Testis (tissue), 5 donors: ENCODE results near the gene THSD7A. TPM values are rescaled to one million over a fixed set of nuclear protein-coding genes. Genes with fewer than 3 reads are reported as not detected.

ENCODE experiments used
- DNase-seq: peaks from one replicate; pipeline ENCODE4 v3.0.0-alpha.2; 2019
- H3K27ac ChIP-seq, 2 donors: fragments of 200-600 bp; sonication (generic); one replicate each; pipeline ENCODE4 v1.5.1; 2019
- H3K27me3 ChIP-seq: fragments of 200-600 bp; sonication (generic); one replicate; pipeline ENCODE4 v1.5.1; 2019
- H3K36me3 ChIP-seq: fragments of 200-600 bp; sonication (generic); one replicate; pipeline ENCODE4 v1.5.1; 2017; ENCODE audit warnings: low read depth; ENCODE audit errors: missing control alignments
- H3K4me1 ChIP-seq: fragments of 200-600 bp; sonication (generic); one replicate; pipeline ENCODE4 v1.5.1; 2019
- H3K4me3 ChIP-seq, 2 donors: fragments of 200-600 bp; sonication (generic); one replicate each; pipeline ENCODE4 v1.5.1; 2017 to 2019
- H3K9me3 ChIP-seq: fragments of 200-600 bp; sonication (generic); one replicate; pipeline ENCODE4 v1.5.1; 2017
- CTCF ChIP-seq, 3 experiments: fragments of 450-650 bp in 2 of 3; fragments of 200-600 bp in 1 of 3; sonication (generic) in 1 of 3; IDR thresholded peaks; one replicate each; pipeline ENCODE4 v1.5.1; 2016 to 2019; ENCODE audit warnings: antibody characterized with exemption in 3 of 3, mild to moderate bottlenecking in 2 of 3, moderate library complexity in 1 of 3
- POLR2A ChIP-seq: fragments of 450-650 bp; IDR thresholded peaks from one replicate; pipeline ENCODE4 v1.6.1; 2017; ENCODE audit warnings: antibody characterized with exemption, mild to moderate bottlenecking, moderate library complexity
- WGBS, 2 donors: methylation state at CpG; one replicate each; pipeline ENCODE4 v1.1.5; 2018; 5-methylcytosine and 5-hydroxymethylcytosine counted together
- intact Hi-C: fragments of 100-400 bp; cut with DNase I; formaldehyde crosslinking; loops from one replicate; pipeline ENCODE4 v1.15.1; 2023; ENCODE audit warnings: low total_unique reads
- long read RNA-seq, 2 donors: transcript quantifications; one replicate each; lab custom pipeline, GENCODE V29; 2026
- polyA plus RNA-seq: library from polyadenylated mRNA; stranded (reverse); fragments of 350-450 nt; fragmentation: Illumina TruSeq; extraction: RNeasy Lipid Tissue Mini Kit (QIAGEN cat#74804); gene quantifications from one replicate; pipeline ENCODE4 v1.2.3, GENCODE V29; 2014; ENCODE audit warnings: low read depth, low replicate concordance; ENCODE audit not compliant: insufficient read depth
- total RNA-seq, 2 donors: library from RNA; depleted of rRNA; stranded (reverse); fragments of >200 nt; gene quantifications; one replicate each; pipeline ENCODE4 v1.2.3, GENCODE V29; 2016

Gene THSD7A
- total RNA-seq, result 1 to 10 TPM; 6.8 to 7.0 TPM
- polyA plus RNA-seq, result 1.6 TPM
- long read RNA-seq, donor 1, result 0 reads
- long read RNA-seq, donor 2, result 0 reads

- TF ChIP-seq POLR2A, result no peak
- TF ChIP-seq CTCF (IDR thresholded peaks at IDR 0.05), result no peak
- Histone ChIP-seq H3K4me1 (peaks cover 5% of the 10 kb centered on the region), H3K9me3 (no peaks in the 10 kb centered on the region), H3K4me3 (peak within 1 kb of the TSS; percentile 47 to 60), H3K27ac (peak within 1 kb of the TSS; percentile 27 to 50), H3K36me3 (no peaks in the 10 kb centered on the region), H3K27me3 (no peaks in the 10 kb centered on the region)
- intact Hi-C loops, result no loop called here
- peak; percentile 37 for DNase-seq
- 2 to 4% methylated on average over 44 to 62 of the region's 62 CpGs for WGBS, 2 donors
Measured at GRCh38 chr7:11831736-11832495, at the start of gene THSD7A. THSD7A (minus strand) TSS chr7:11832198; CDS start chr7:11831946, 252 bp downstream.

GRCh38 chr7:11881680-11882079, 49.7 kb upstream of the THSD7A start:
- H3K27ac ChIP-seq, result no peak overlapping the region
- TF ChIP-seq CTCF (IDR thresholded peaks at IDR 0.05), result no peak
- no peak for TF ChIP-seq POLR2A
- H3K9me3 ChIP-seq, result no peaks in the 10 kb centered on the region
- 62 to 90% methylated on average over 5 of the region's 5 CpGs for WGBS, 2 donors
- no peaks in the 10 kb centered on the region for H3K36me3 ChIP-seq
- H3K4me1 ChIP-seq, result no peaks in the 10 kb centered on the region
- H3K4me3 ChIP-seq, result no peak overlapping the region
- intact Hi-C loops, result no loop called here
- no peaks in the 10 kb centered on the region for H3K27me3 ChIP-seq
- DNase-seq, result no peak

- H3K4me1 ChIP-seq, result no peaks in the 10 kb centered on the region
- intact Hi-C loops, result no loop called here
- DNase-seq, result no peak
- H3K27me3 ChIP-seq, result no peaks in the 10 kb centered on the region
- no peaks in the 10 kb centered on the region for H3K36me3 ChIP-seq
- H3K4me3 ChIP-seq, result no peak overlapping the region
- no peak for TF ChIP-seq CTCF (IDR thresholded peaks at IDR 0.05)
- no peak for TF ChIP-seq POLR2A
- no peak overlapping the region for H3K27ac ChIP-seq
- no peaks in the 10 kb centered on the region for H3K9me3 ChIP-seq
- WGBS, 2 donors, result 79 to 92% methylated on average over 1 of the region's 1 CpG
Measured at GRCh38 chr7:11875635-11876034, 43.6 kb upstream of the THSD7A start.

GRCh38 chr7:11865671-11866070, 33.7 kb upstream of the THSD7A start:
- DNase-seq, result no peak
- TF ChIP-seq POLR2A, result no peak
- TF ChIP-seq CTCF (IDR thresholded peaks at IDR 0.05), result no peak
- no peaks in the 10 kb centered on the region for H3K36me3 ChIP-seq
- no peaks in the 10 kb centered on the region for H3K9me3 ChIP-seq
- no peak overlapping the region for H3K27ac ChIP-seq
- H3K4me1 ChIP-seq, result no peaks in the 10 kb centered on the region
- H3K4me3 ChIP-seq, result no peak overlapping the region
- no peaks in the 10 kb centered on the region for H3K27me3 ChIP-seq
- WGBS, 2 donors, result 78 to 85% methylated on average over 2 of the region's 2 CpGs
- intact Hi-C loops, result no loop called here
